B cell (primary cell): ENCODE results near the gene STAT1. TPM values are rescaled to one million over a fixed set of nuclear protein-coding genes. Genes with fewer than 3 reads are reported as not detected.

Experiments
- ATAC-seq: fragments of 200-7000 bp; cut with Tn5 transposase; one replicate; pipeline ENCODE4 v1.10.0; 2021; ENCODE audit warnings: low read depth, mild to moderate bottlenecking, moderate number of reproducible peaks, moderate library complexity
- CTCF ChIA-PET: fragments of 350-600 bp; sonication (Branson Sonifier 250); formaldehyde crosslinking; loops from one replicate; lab custom pipeline; 2021; ENCODE audit warnings: antibody characterized with exemption, inconsistent platforms; lab: Charles Lee
- POLR2A ChIA-PET: fragments of 350-600 bp; sonication (Branson Sonifier 250); formaldehyde crosslinking; loops from one replicate; lab custom pipeline; 2021; ENCODE audit warnings: antibody characterized with exemption; lab: Charles Lee
- DNase-seq: peaks from one replicate; pipeline ENCODE4 v3.0.0; 2013
- H2AFZ ChIP-seq: 2 replicates; pipeline ENCODE4 v1.6.1; 2012; ENCODE audit warnings: mild to moderate bottlenecking, low read depth, low read length; ENCODE audit not compliant: insufficient read depth, poor library complexity, severe bottlenecking
- H3K27ac ChIP-seq, 2 donors: 1 replicate in 1 of 2; 2 replicates in 1 of 2; pipeline ENCODE4 v1.5.1; 2012 to 2013; ENCODE audit warnings: low read length in 2 of 2, mild to moderate bottlenecking in 2 of 2, moderate library complexity in 1 of 2
- H3K27me3 ChIP-seq, 4 experiments: fragments of 200-600 bp in 1 of 4; sonication (generic) in 1 of 4; replicated peaks in 1 of 4; 1 replicate in 2 of 4; 2 replicates in 2 of 4; pipeline versions ENCODE4 v1.6.1 to v1.7.0; 2013 to 2016; ENCODE audit warnings: low read length in 3 of 4, mild to moderate bottlenecking in 2 of 4, mixed read lengths in 1 of 4, moderate library complexity in 1 of 4; ENCODE audit not compliant: insufficient read depth in 4 of 4, control insufficient read depth in 3 of 4; ENCODE audit errors: control extremely low read depth in 1 of 4
- H3K36me3 ChIP-seq, 2 experiments: replicated peaks in 1 of 2; 1 replicate in 1 of 2; 2 replicates in 1 of 2; pipeline versions ENCODE4 v1.6.1 to v1.7.1; 2013; ENCODE audit warnings: low read length in 1 of 2; ENCODE audit not compliant: insufficient read depth in 2 of 2, control insufficient read depth in 1 of 2; ENCODE audit errors: control extremely low read depth in 1 of 2, extremely low read depth in 1 of 2
- H3K4me1 ChIP-seq, 2 donors: fragments of 200-600 bp in 1 of 2; sonication (generic) in 1 of 2; 1 replicate in 1 of 2; 2 replicates in 1 of 2; pipeline versions ENCODE4 v1.5.1 to v1.6.1; 2013 to 2017; ENCODE audit warnings: low read length in 2 of 2; ENCODE audit not compliant: control insufficient read depth in 2 of 2, insufficient read depth in 2 of 2
- H3K4me2 ChIP-seq: replicated peaks from 2 replicates; pipeline ENCODE3; 2012; ENCODE audit warnings: mild to moderate bottlenecking, low read depth, low read length; ENCODE audit not compliant: poor library complexity, severe bottlenecking
- H3K4me3 ChIP-seq, 5 experiments: fragments of 200-600 bp in 1 of 5; sonication (generic) in 1 of 5; 1 replicate in 3 of 5; 2 replicates in 2 of 5; pipeline versions ENCODE4 v1.5.1 to v1.7.0; 2011 to 2016; ENCODE audit warnings: low read length in 4 of 5, mild to moderate bottlenecking in 4 of 5, low read depth in 2 of 5, control low read depth in 1 of 5, moderate library complexity in 1 of 5; ENCODE audit not compliant: insufficient read depth in 1 of 5; ENCODE audit errors: control extremely low read depth in 1 of 5, extremely low read depth in 1 of 5
- H3K79me2 ChIP-seq: fragments of 200-600 bp; sonication (generic); one replicate; pipeline ENCODE4 v1.6.0; 2016; ENCODE audit warnings: low read length; ENCODE audit not compliant: control insufficient read depth, insufficient read depth
- H3K9ac ChIP-seq: fragments of 200-600 bp; sonication (generic); 2 replicates; pipeline ENCODE4 v1.6.1; 2017; ENCODE audit warnings: mild to moderate bottlenecking, low read length, moderate library complexity
- H3K9me3 ChIP-seq, 3 donors: one replicate each; pipeline versions ENCODE4 v1.6.1 to v1.7.1; 2013; ENCODE audit warnings: low read length in 2 of 3; ENCODE audit not compliant: control insufficient read depth in 2 of 3, insufficient read depth in 1 of 3; ENCODE audit errors: control extremely low read depth in 1 of 3
- H4K20me1 ChIP-seq: 2 replicates; pipeline ENCODE4 v1.6.0; 2012; ENCODE audit warnings: mild to moderate bottlenecking, low read length; ENCODE audit not compliant: insufficient read depth, control insufficient read depth, poor library complexity, severe bottlenecking
- H3K27ac Mint-ChIP-seq: one replicate; pipeline ENCODE4 v1.8.0; 2021; ENCODE audit warnings: mixed read lengths
- H3K27me3 Mint-ChIP-seq: one replicate; pipeline ENCODE4 v1.8.0; 2021; ENCODE audit warnings: mixed read lengths
- H3K4me1 Mint-ChIP-seq: one replicate; pipeline ENCODE4 v1.8.0; 2021; ENCODE audit warnings: mixed read lengths
- H3K4me3 Mint-ChIP-seq: one replicate; pipeline ENCODE4 v1.8.0; 2021; ENCODE audit warnings: mixed read lengths
- H3K9me3 Mint-ChIP-seq: one replicate; pipeline ENCODE4 v1.8.0; 2022; ENCODE audit warnings: mixed read lengths; ENCODE audit not compliant: insufficient read depth
- EZH2 ChIP-seq: IDR thresholded peaks from 2 replicates; pipeline ENCODE4 v1.6.1; 2012; ENCODE audit warnings: borderline replicate concordance, low read depth, mild to moderate bottlenecking, moderate library complexity, low read length; ENCODE audit not compliant: insufficient read depth, poor library complexity, severe bottlenecking
- WGBS: methylation state at CpG from one replicate; pipeline ENCODE4 v1.1.5; 2013; ENCODE audit warnings: missing lambda C conversion rate; ENCODE audit not compliant: insufficient coverage; 5-methylcytosine and 5-hydroxymethylcytosine counted together
- intact Hi-C: fragments of 100-400 bp; cut with micrococcal nuclease; formaldehyde crosslinking; loops from one replicate; pipeline ENCODE4 v1.10.0; 2022
- polyA plus RNA-seq: library from polyadenylated mRNA; depleted of rRNA; stranded (reverse); fragments of >200 nt; gene quantifications from 2 replicates; pipeline ENCODE4 v1.2.3, GENCODE V29; 2012
- total RNA-seq, 2 donors: library from RNA; stranded (reverse); fragments of 120-200 nt in 1 of 2; gene quantifications; 1 replicate in 1 of 2; 2 replicates in 1 of 2; pipeline versions ENCODE4 v1.2.3 to v1.2.4, GENCODE V29; 2013 to 2022
- TF ChIP-seq, protein P1 (sequence below): fragments of 200-600 bp; IDR thresholded peaks from one replicate; pipeline ENCODE4 v1.8.0; 2022; ENCODE audit warnings: antibody characterized with exemption, mild to moderate bottlenecking

STAT1 gene
- total and polyA plus RNA-seq, 2 donors (not counting 1 experiment from before 2014, with no cell fraction given), result 20.5 to 50.9 TPM

- intact Hi-C loops, result no loop called here
- no peak for DNase-seq
- H3K4me1 ChIP-seq, result peaks cover 0 to 2% of the 10 kb centered on the region in 2 donors
- H3K4me3 Mint-ChIP-seq, result no peak overlapping the region
- no peak overlapping the region for H3K27ac Mint-ChIP-seq
- 53% methylated on average over 9 of the region's 13 CpGs for WGBS
- H3K27ac ChIP-seq, result peak overlapping the region in 1 of 2 donors; percentile 8
- ChIA-PET POLR2A (no interaction called here), CTCF (interaction anchor here (1.0 kb wide), 1 partner anchor 11 kb away, joined by 3 read pairs; no protein-coding TSS in a partner anchor)
- TF ChIP-seq, protein P1, sequence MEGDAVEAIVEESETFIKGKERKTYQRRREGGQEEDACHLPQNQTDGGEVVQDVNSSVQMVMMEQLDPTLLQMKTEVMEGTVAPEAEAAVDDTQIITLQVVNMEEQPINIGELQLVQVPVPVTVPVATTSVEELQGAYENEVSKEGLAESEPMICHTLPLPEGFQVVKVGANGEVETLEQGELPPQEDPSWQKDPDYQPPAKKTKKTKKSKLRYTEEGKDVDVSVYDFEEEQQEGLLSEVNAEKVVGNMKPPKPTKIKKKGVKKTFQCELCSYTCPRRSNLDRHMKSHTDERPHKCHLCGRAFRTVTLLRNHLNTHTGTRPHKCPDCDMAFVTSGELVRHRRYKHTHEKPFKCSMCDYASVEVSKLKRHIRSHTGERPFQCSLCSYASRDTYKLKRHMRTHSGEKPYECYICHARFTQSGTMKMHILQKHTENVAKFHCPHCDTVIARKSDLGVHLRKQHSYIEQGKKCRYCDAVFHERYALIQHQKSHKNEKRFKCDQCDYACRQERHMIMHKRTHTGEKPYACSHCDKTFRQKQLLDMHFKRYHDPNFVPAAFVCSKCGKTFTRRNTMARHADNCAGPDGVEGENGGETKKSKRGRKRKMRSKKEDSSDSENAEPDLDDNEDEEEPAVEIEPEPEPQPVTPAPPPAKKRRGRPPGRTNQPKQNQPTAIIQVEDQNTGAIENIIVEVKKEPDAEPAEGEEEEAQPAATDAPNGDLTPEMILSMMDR, result no peak
- no peak for TF ChIP-seq EZH2
- H3K4me3 ChIP-seq, result no peak overlapping the region
- H3K27me3 ChIP-seq, result no peaks in the 10 kb centered on the region
- ATAC-seq, result no peak
- H3K9me3 ChIP-seq, result peaks cover 0 to 4% (median 0%) of the 10 kb centered on the region in 3 donors
- no peak overlapping the region for H3K4me2 ChIP-seq
- H3K9ac ChIP-seq, result no peak overlapping the region
- no peaks in the 10 kb centered on the region for H3K27me3 Mint-ChIP-seq
- no peaks in the 10 kb centered on the region for H4K20me1 ChIP-seq
- H3K9me3 Mint-ChIP-seq, result no peaks in the 10 kb centered on the region
- H3K79me2 ChIP-seq, result no peaks in the 10 kb centered on the region
- H3K4me1 Mint-ChIP-seq, result peaks cover 5% of the 10 kb centered on the region
- no peak overlapping the region for H2AFZ ChIP-seq
- peaks cover 15 to 99% of the 10 kb centered on the region in 2 experiments for H3K36me3 ChIP-seq
These were observed 27.6 kb downstream of the STAT1 start for GRCh38 chr2:190986221-190986953.

DNA sequence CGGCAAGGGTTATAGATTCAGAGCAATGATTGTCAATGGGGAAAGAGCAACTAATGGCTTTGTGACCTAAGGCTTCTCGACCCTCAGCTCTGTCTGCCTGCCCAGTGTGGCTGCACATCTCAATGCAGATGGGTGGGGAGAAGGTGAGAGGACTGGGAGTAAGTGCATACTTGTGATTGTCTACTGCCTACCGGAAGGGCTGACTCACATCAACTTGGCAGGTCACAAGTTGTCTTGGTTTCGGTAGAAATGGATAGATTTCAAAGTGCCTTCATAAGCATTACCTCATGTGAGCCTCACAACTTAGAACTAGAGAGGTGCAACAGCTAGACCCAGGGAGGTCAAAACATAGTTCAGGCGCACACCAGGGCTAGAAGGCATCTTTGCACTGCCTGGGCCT is 29.4 kb downstream of the STAT1 start:
- ChIA-PET POLR2A (no interaction called here), CTCF (interaction anchor here (1.1 kb wide), 1 partner anchor 9 kb away, joined by 3 read pairs; no protein-coding TSS in a partner anchor)
- WGBS, result 95% methylated on average over 5 of the region's 5 CpGs
- Histone ChIP-seq H3K79me2 (no peaks in the 10 kb centered on the region), H3K36me3 (peaks cover 15 to 98% of the 10 kb centered on the region in 2 experiments), H3K4me2 (no peak overlapping the region), H2AFZ (no peak overlapping the region), H3K27me3 (no peaks in the 10 kb centered on the region), H3K4me1 (peaks cover 12 to 14% of the 10 kb centered on the region in 2 donors), H3K9me3 (peaks cover 0 to 4% (median 0%) of the 10 kb centered on the region in 3 donors), H4K20me1 (no peaks in the 10 kb centered on the region), H3K4me3 (no peak overlapping the region), H3K27ac (no peak overlapping the region), H3K9ac (no peak overlapping the region)
- no peak for ATAC-seq
- no peaks in the 10 kb centered on the region for H3K27me3 Mint-ChIP-seq
- no peaks in the 10 kb centered on the region for H3K9me3 Mint-ChIP-seq
- peaks cover 18% of the 10 kb centered on the region for H3K4me1 Mint-ChIP-seq
- TF ChIP-seq, protein P1, result no peak
- DNase-seq, result no peak
- H3K27ac Mint-ChIP-seq, result no peak overlapping the region
- H3K4me3 Mint-ChIP-seq, result no peak overlapping the region
- intact Hi-C loops, result no loop called here
